ENCODE data around the gene RNGTT. TPM values are rescaled to one million over a fixed set of nuclear protein-coding genes. Genes with fewer than 3 reads are reported as not detected.

Gene RNGTT
- polyA plus RNA-seq, 4 donors = 3.8 to 8.3 (median 4.7) TPM

DNA sequence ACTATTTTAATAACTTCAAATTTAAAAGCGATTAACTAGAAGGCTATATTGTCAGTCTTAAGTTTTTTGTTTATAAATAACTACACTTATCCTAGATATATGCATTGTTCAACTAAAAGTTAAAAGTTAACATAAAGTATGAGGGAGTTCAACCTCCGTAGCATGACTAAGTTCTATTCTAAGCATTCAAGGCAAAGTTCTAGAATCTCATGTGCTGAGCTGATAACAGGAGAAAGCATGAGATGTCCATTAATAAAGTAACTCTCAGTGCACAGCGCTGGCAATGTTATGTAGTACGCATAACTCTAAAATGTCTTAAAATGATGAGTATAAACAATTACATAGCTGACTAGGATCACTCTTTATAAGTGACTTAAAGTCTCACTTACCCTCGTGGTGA lies 264.8 kb downstream of the RNGTT start:
- no peaks in the 10 kb centered on the region for H3K27me3 ChIP-seq (ENCODE audit: control insufficient read depth in 3 of 3, insufficient read depth in 3 of 3, low read length in 3 of 3)
- no peaks in the 10 kb centered on the region for H3K4me1 ChIP-seq (ENCODE audit: control insufficient read depth in 3 of 3, insufficient read depth in 2 of 3, low read depth in 1 of 3, low read length in 2 of 3)
- WGBS, 3 donors = 83 to 90% (median 86%) methylated on average over 5 of the region's 5 CpGs
- DNase-seq (peak; percentile 6 to 59), FAIRE-seq (no peak)
- H3K9me3 ChIP-seq (ENCODE audit: control insufficient read depth in 2 of 2, insufficient read depth in 1 of 2, low read depth in 1 of 2, low read length in 1 of 2) = peaks cover 2 to 3% of the 10 kb centered on the region in 2 donors
- no peak overlapping the region for H3K27ac ChIP-seq (ENCODE audit: low read depth in 1 of 3, low read length in 2 of 3)
- no peak overlapping the region for H3K4me3 ChIP-seq (ENCODE audit: low read depth in 1 of 3, low read length in 3 of 3)
- peaks cover 0 to 2% (median 0%) of the 10 kb centered on the region in 3 donors for H3K36me3 ChIP-seq (ENCODE audit: control insufficient read depth in 3 of 3, insufficient read depth in 2 of 3, low read depth in 1 of 3, low read length in 3 of 3)

DNA sequence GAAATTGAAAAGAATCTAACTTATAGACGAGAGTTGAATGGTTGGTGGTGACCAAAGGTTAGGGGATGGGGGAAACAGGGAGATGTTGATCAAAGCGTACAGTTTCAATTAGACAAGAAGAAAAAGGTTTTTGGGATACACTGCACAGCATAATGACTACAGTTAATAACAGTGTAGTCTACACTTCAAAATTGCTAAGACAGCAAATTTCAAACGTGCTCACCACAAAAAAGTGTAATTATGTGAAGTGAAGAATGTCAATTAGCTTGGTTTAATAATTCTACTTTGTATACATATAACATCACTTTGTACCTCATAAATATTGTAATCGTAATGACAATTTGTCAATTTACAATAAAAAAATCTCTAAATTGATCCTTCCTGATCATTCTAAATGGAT lies 267.5 kb downstream of the RNGTT start:
- Histone ChIP-seq H3K4me3 (ENCODE audit: low read depth in 1 of 3, low read length in 3 of 3) (no peak overlapping the region), H3K4me1 (ENCODE audit: control insufficient read depth in 3 of 3, insufficient read depth in 2 of 3, low read depth in 1 of 3, low read length in 2 of 3) (no peaks in the 10 kb centered on the region), H3K36me3 (ENCODE audit: control insufficient read depth in 3 of 3, insufficient read depth in 2 of 3, low read depth in 1 of 3, low read length in 3 of 3) (peaks cover 0 to 4% (median 0%) of the 10 kb centered on the region in 3 donors), H3K27me3 (ENCODE audit: control insufficient read depth in 3 of 3, insufficient read depth in 3 of 3, low read length in 3 of 3) (no peaks in the 10 kb centered on the region), H3K27ac (ENCODE audit: low read depth in 1 of 3, low read length in 2 of 3) (no peak overlapping the region), H3K9me3 (ENCODE audit: control insufficient read depth in 2 of 2, insufficient read depth in 1 of 2, low read depth in 1 of 2, low read length in 1 of 2) (peaks cover 2 to 3% of the 10 kb centered on the region in 2 donors)
- FAIRE-seq (no peak), DNase-seq (no peak)
- whole genome bisulfite sequencing, 3 donors = 90 to 98% (median 93%) methylated on average over 4 of the region's 4 CpGs

DNA sequence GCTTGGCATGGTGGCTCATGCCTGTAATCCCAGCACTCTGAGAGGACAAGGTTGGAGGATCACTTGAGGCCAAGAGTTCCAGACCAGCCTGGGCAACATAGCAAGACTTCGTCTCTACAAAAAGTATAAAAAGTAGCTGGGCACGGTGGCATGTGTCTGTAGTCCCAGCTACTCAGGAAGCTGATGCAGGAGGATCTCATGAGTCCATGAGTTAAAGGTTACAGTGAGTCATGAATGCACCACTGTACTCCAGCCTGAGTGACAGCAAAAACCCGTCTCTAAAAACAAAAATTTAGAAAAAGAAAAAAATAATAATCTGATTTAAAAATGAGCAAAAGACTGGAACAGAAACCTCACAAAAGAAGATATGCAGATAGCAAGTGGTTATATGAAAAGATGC lies 279.7 kb downstream of the RNGTT start:
- Histone ChIP-seq H3K27ac (ENCODE audit: low read depth in 1 of 3, low read length in 2 of 3) (no peak overlapping the region), H3K4me3 (ENCODE audit: low read depth in 1 of 3, low read length in 3 of 3) (no peak overlapping the region), H3K4me1 (ENCODE audit: control insufficient read depth in 3 of 3, insufficient read depth in 2 of 3, low read depth in 1 of 3, low read length in 2 of 3) (no peaks in the 10 kb centered on the region), H3K36me3 (ENCODE audit: control insufficient read depth in 3 of 3, insufficient read depth in 2 of 3, low read depth in 1 of 3, low read length in 3 of 3) (no peaks in the 10 kb centered on the region), H3K9me3 (ENCODE audit: control insufficient read depth in 2 of 2, insufficient read depth in 1 of 2, low read depth in 1 of 2, low read length in 1 of 2) (no peaks in the 10 kb centered on the region), H3K27me3 (ENCODE audit: control insufficient read depth in 3 of 3, insufficient read depth in 3 of 3, low read length in 3 of 3) (no peaks in the 10 kb centered on the region)
- DNase-seq (no peak), FAIRE-seq (no peak)
- WGBS, 3 donors = 88 to 96% (median 90%) methylated on average over 3 of the region's 3 CpGs

DNA sequence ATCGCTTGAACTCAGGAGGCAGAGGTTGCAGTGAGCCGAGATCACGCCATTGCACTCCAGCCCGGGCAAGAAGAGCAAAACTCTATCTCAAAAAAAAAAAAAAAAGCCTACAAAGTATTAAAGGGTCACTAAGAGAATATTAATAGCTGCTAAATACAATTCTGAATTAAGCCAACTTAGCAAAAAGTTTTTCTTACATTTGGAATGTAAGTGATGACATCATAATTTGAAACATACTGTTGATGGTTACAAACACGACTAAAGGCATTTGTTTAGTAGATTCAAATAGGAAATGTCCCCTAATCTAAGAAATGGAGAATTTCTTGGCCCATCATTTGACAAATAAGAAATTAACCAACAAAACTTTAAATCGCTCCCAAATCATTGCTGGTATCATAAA lies 282.8 kb downstream of the RNGTT start:
- FAIRE-seq = no peak
- Histone ChIP-seq H3K9me3 (ENCODE audit: control insufficient read depth in 2 of 2, insufficient read depth in 1 of 2, low read depth in 1 of 2, low read length in 1 of 2) (no peaks in the 10 kb centered on the region), H3K36me3 (ENCODE audit: control insufficient read depth in 3 of 3, insufficient read depth in 2 of 3, low read depth in 1 of 3, low read length in 3 of 3) (peaks cover 0 to 4% (median 0%) of the 10 kb centered on the region in 3 donors), H3K27ac (ENCODE audit: low read depth in 1 of 3, low read length in 2 of 3) (no peak overlapping the region), H3K27me3 (ENCODE audit: control insufficient read depth in 3 of 3, insufficient read depth in 3 of 3, low read length in 3 of 3) (no peaks in the 10 kb centered on the region), H3K4me1 (ENCODE audit: control insufficient read depth in 3 of 3, insufficient read depth in 2 of 3, low read depth in 1 of 3, low read length in 2 of 3) (no peaks in the 10 kb centered on the region), H3K4me3 (ENCODE audit: low read depth in 1 of 3, low read length in 3 of 3) (no peak overlapping the region)
- DNase-seq = no peak
- WGBS, 3 donors = 91 to 99% (median 94%) methylated on average over 6 of the region's 6 CpGs

DNA sequence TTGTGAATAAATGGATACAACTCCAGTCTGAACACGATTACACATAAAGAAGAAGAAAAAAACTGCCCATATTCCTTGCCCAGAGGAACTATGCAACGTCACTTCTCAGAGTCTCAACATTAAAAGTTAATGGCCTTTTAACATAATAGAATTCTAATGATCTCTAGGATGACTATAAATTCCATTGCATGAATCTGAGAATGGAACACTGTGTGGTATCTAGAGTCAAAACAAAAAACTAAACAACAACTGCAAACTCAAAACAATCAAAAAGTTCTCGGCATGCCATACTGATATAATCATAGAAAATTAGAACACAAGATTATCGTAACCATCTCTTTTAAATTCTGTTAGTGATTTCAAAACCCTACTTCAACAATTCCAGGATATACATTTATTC lies 283.6 kb downstream of the RNGTT start:
- H3K27me3 ChIP-seq (ENCODE audit: control insufficient read depth in 3 of 3, insufficient read depth in 3 of 3, low read length in 3 of 3) = no peaks in the 10 kb centered on the region
- FAIRE-seq = no peak
- no peaks in the 10 kb centered on the region for H3K9me3 ChIP-seq (ENCODE audit: control insufficient read depth in 2 of 2, insufficient read depth in 1 of 2, low read depth in 1 of 2, low read length in 1 of 2)
- H3K27ac ChIP-seq (ENCODE audit: low read depth in 1 of 3, low read length in 2 of 3) = no peak overlapping the region
- DNase-seq = no peak
- no peaks in the 10 kb centered on the region for H3K4me1 ChIP-seq (ENCODE audit: control insufficient read depth in 3 of 3, insufficient read depth in 2 of 3, low read depth in 1 of 3, low read length in 2 of 3)
- H3K4me3 ChIP-seq (ENCODE audit: low read depth in 1 of 3, low read length in 3 of 3) = no peak overlapping the region
- WGBS, 3 donors = 89 to 97% (median 93%) methylated on average over 4 of the region's 4 CpGs
- peaks cover 0 to 4% (median 0%) of the 10 kb centered on the region in 3 donors for H3K36me3 ChIP-seq (ENCODE audit: control insufficient read depth in 3 of 3, insufficient read depth in 2 of 3, low read depth in 1 of 3, low read length in 3 of 3)

DNA sequence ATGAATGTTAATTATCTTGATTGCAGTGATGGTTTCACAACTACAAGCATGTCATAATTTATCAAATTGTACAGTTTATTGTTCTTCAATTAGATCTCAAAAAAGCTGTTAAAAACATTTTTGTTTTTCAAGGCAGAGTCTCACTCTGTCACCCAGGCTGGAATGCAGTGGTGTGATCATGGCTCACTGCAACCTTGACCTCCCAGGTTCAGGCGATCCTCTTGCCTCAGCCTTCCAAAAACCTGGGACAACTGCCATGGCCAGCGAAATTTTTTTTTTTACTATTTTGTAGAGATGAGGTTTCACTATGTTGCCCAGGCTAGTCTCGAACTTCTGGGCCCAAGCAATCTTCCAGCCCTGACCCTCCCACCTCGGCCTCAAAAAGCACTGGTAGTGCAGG lies 286.1 kb downstream of the RNGTT start:
- WGBS, 3 donors = 96 to 98% (median 96%) methylated on average over 4 of the region's 4 CpGs
- no peaks in the 10 kb centered on the region for H3K4me1 ChIP-seq (ENCODE audit: control insufficient read depth in 3 of 3, insufficient read depth in 2 of 3, low read depth in 1 of 3, low read length in 2 of 3)
- H3K36me3 ChIP-seq (ENCODE audit: control insufficient read depth in 3 of 3, insufficient read depth in 2 of 3, low read depth in 1 of 3, low read length in 3 of 3) = peaks cover 0 to 4% (median 0%) of the 10 kb centered on the region in 3 donors
- no peak overlapping the region for H3K4me3 ChIP-seq (ENCODE audit: low read depth in 1 of 3, low read length in 3 of 3)
- DNase-seq = no peak
- no peak for FAIRE-seq
- H3K27me3 ChIP-seq (ENCODE audit: control insufficient read depth in 3 of 3, insufficient read depth in 3 of 3, low read length in 3 of 3) = no peaks in the 10 kb centered on the region
- H3K27ac ChIP-seq (ENCODE audit: low read depth in 1 of 3, low read length in 2 of 3) = no peak overlapping the region
- no peaks in the 10 kb centered on the region for H3K9me3 ChIP-seq (ENCODE audit: control insufficient read depth in 2 of 2, insufficient read depth in 1 of 2, low read depth in 1 of 2, low read length in 1 of 2)

DNA sequence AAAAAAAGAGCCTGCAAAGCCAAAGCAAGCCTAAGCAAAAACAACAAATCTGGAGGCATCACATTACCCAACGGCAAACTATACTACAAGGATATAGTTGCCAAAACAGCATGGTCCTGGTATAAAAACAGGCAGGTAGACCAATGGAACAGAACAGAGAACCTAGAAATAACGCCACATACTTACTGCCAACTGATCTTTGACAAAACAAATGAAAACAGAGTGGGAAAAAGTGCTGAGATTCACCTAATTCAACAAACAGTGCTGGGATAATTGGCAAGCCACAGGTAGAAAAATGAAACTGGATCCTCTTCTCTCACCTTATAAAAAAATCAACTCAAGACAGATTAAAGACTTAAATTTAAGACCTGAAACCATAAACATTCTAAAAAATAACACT lies 291.8 kb downstream of the RNGTT start:
- FAIRE-seq (no peak), DNase-seq (no peak)
- 76 to 89% (median 81%) methylated on average over 2 of the region's 2 CpGs for WGBS, 3 donors
- peaks cover 2 to 44% of the 10 kb centered on the region in 2 donors for H3K9me3 ChIP-seq (ENCODE audit: control insufficient read depth in 2 of 2, insufficient read depth in 1 of 2, low read depth in 1 of 2, low read length in 1 of 2)
- H3K36me3 ChIP-seq (ENCODE audit: control insufficient read depth in 3 of 3, insufficient read depth in 2 of 3, low read depth in 1 of 3, low read length in 3 of 3) = peaks cover 0 to 8% (median 0%) of the 10 kb centered on the region in 3 donors
- H3K27me3 ChIP-seq (ENCODE audit: control insufficient read depth in 3 of 3, insufficient read depth in 3 of 3, low read length in 3 of 3) = no peaks in the 10 kb centered on the region
- H3K4me1 ChIP-seq (ENCODE audit: control insufficient read depth in 3 of 3, insufficient read depth in 2 of 3, low read depth in 1 of 3, low read length in 2 of 3) = no peaks in the 10 kb centered on the region
- H3K27ac ChIP-seq (ENCODE audit: low read depth in 1 of 3, low read length in 2 of 3) = no peak overlapping the region
- no peak overlapping the region for H3K4me3 ChIP-seq (ENCODE audit: low read depth in 1 of 3, low read length in 3 of 3)

DNA sequence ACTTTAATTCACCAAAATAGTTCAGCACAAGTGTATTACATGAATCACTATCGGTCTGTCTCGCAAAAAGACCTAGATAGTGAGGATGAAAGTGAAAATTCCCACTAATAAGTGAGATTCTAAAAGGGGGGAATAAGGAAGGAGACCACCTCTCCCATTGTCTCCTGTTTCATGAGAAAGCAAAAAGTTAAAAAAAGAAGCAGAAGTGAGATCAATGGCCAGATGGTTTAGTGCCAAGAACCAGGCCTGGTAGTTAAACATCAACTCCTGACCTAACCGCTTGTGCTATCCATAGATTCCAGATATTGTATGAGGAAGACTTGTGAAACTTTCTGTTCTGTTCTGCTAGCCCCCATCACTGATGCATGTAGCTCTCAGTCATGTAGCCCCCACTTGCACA lies 293.0 kb downstream of the RNGTT start:
- peaks cover 2 to 55% of the 10 kb centered on the region in 2 donors for H3K9me3 ChIP-seq (ENCODE audit: control insufficient read depth in 2 of 2, insufficient read depth in 1 of 2, low read depth in 1 of 2, low read length in 1 of 2)
- 95 to 99% (median 98%) methylated on average over 3 of the region's 3 CpGs for WGBS, 3 donors

DNA sequence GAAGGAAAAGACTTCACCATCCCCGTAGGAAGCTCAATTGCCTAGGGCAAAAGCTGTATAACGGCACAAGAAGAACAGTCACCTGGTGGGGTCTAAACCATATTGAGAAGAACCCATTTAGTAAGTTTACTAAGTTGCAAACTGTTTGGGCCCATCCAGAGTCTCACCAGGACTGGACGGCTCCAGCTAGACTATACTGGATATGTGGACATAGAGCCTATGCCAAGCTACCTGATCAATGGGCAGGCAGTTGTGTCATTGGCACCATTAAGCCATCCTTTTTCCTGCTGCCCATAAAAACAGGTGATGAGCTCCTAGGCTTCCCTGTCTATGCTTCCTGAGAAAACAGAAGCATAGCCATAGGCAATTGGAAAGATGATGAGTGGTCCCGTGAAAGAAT lies 293.9 kb downstream of the RNGTT start:
- DNase-seq = no peak
- H3K36me3 ChIP-seq (ENCODE audit: control insufficient read depth in 3 of 3, insufficient read depth in 2 of 3, low read depth in 1 of 3, low read length in 3 of 3) = peaks cover 0 to 15% (median 0%) of the 10 kb centered on the region in 3 donors
- no peak overlapping the region for H3K4me3 ChIP-seq (ENCODE audit: low read depth in 1 of 3, low read length in 3 of 3)
- no peak for FAIRE-seq
- H3K27me3 ChIP-seq (ENCODE audit: control insufficient read depth in 3 of 3, insufficient read depth in 3 of 3, low read length in 3 of 3) = no peaks in the 10 kb centered on the region
- no peaks in the 10 kb centered on the region for H3K4me1 ChIP-seq (ENCODE audit: control insufficient read depth in 3 of 3, insufficient read depth in 2 of 3, low read depth in 1 of 3, low read length in 2 of 3)
- 98 to 100% (median 99%) methylated on average over 4 of the region's 4 CpGs for WGBS, 3 donors
- peaks cover 2 to 64% of the 10 kb centered on the region in 2 donors for H3K9me3 ChIP-seq (ENCODE audit: control insufficient read depth in 2 of 2, insufficient read depth in 1 of 2, low read depth in 1 of 2, low read length in 1 of 2)
- no peak overlapping the region for H3K27ac ChIP-seq (ENCODE audit: low read depth in 1 of 3, low read length in 2 of 3)

More for the DNA sequence above, 293.0 kb downstream of the RNGTT start:
- Histone ChIP-seq H3K4me3 (ENCODE audit: low read depth in 1 of 3, low read length in 3 of 3) (no peak overlapping the region), H3K27me3 (ENCODE audit: control insufficient read depth in 3 of 3, insufficient read depth in 3 of 3, low read length in 3 of 3) (no peaks in the 10 kb centered on the region), H3K27ac (ENCODE audit: low read depth in 1 of 3, low read length in 2 of 3) (no peak overlapping the region), H3K36me3 (ENCODE audit: control insufficient read depth in 3 of 3, insufficient read depth in 2 of 3, low read depth in 1 of 3, low read length in 3 of 3) (peaks cover 0 to 15% (median 0%) of the 10 kb centered on the region in 3 donors), H3K4me1 (ENCODE audit: control insufficient read depth in 3 of 3, insufficient read depth in 2 of 3, low read depth in 1 of 3, low read length in 2 of 3) (no peaks in the 10 kb centered on the region)
- FAIRE-seq (no peak), DNase-seq (peak in 1 of 2 donors; percentile 18)

Measured in small intestine (tissue), 7 donors.